Femur (tissue), 1 donor: Measurements from ENCODE around the gene CLCN7.

Source experiments
- DNase-seq: peaks from one replicate; pipeline ENCODE4 v3.0.0-alpha.2; 2017

The CLCN7 gene

DNA sequence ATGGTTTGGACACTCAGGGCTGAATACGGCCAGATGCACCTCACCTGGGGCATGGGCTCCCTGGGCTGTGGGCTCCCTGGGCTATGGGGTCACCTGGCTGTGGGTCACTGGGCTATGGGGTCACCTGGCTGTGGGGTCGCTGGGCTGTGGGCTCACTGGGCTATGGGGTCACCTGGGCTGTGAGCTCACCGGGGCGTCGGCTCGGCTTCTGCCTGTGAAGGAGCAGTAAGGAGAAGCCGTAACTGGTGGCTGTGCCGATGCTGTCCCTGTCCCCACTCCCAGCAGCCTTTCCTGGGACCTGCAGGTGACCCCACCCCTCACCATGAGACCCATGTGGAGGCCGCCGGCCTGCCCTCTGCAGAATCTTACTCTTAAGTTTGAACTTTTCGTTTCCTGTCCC, 45.8 kb downstream of the CLCN7 start:
- DNase-seq: no peak

DNA sequence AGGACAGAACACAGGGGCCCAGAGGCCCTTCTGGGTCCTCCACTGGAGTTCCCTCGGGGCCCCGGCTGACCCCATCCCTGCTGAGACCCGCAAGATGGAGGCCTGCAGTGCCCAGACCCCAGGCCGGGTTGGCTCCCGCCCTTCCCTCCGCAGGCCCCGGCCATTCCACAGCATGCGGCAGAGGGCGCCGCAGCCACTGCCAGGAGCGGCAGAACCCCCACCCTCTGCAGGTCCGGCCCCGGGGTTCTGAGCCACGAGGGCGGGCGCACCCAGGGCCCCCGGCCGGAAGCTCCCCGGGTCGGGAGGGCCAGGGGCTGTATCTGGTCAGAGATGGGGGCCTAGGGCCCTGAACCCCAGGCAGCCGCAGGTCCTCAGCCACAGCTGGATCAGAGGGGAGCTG, 46.3 kb downstream of the CLCN7 start:
- DNase-seq: peak; percentile 64

DNA sequence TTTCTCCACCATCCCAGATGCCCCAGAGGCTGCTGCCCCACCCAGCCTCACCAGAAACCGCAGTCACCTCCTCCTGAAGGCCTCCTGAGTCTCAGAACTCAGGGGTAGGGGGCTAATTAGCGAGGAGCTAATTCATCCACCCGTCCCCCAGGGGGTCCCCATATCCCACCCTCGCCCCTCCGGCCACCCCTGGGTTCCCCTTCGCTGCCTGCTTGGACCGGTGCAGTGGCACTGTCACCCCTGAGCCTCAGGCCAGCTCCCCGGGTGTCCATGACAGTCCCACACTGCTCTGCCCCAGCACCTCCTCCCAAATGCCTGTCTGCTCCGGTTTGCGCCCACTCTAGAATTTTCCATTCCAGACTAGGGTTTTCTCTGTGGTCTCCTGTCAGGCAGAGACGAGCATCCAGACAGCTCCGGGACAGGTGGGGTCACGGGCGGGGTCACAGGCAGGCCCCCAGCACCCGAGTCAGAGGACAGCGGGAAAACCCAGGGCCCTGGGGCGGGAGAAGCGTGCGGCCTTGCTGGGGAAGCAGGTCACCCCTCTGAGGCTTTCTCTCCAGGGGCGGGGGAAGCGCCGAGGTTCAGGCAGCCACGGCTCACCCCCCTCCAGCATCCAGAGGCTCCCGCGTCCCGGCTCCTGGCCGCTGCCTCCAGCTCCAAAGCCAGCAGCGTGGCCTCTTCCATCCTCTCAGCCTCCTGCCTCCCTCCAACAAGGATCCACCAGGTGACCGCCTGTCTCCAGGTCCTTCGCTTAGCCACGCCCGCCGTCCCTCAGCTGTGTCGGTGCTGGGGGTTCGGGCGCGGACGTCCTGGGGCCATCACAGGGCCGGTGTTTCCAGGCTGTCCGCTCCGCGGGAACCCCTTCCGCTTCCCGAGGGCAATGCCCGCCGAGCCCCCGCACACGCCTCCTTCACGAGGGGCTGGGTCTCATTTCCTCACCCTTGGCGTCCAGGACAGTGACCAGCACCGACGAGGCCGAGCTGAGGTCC, 47.1 kb downstream of the CLCN7 start:
- DNase-seq: no peak

DNA sequence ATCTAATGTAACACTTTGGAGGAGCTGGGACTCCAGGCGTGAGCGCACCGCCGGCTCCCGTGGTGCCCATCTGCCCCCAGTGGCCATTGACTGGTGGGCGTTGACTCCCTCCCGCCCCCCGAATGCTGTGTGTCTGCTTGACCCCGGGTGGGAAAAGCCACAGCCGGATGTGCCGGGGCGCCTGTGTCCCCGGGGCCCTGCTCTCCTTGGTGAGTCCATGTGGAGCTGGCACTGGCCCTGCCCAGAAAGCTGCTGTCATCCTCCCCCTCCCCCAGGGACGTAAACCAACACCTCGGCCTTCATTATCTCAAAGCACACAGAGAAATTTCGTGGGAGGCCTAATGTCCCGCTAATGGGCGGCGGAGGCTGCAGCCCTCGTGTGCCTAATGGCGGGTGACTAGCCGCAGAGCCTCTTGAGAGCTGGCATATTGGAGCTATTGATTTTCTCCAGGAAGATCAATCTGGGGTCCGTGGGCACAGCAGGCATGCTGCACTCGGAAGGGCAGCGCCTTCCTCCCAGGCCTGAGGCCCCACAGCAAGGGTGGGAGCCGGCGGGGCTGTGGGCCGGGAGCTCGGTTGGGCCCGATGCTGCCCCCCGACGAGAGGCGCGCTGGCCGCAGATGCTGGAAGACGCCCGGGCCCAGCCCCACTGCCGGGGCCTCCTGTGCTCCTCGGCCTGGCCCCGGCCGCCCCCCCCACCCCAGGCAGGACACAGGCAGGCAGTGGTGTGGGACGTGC, 47.9 kb downstream of the CLCN7 start:
- no peak for DNase-seq

DNA sequence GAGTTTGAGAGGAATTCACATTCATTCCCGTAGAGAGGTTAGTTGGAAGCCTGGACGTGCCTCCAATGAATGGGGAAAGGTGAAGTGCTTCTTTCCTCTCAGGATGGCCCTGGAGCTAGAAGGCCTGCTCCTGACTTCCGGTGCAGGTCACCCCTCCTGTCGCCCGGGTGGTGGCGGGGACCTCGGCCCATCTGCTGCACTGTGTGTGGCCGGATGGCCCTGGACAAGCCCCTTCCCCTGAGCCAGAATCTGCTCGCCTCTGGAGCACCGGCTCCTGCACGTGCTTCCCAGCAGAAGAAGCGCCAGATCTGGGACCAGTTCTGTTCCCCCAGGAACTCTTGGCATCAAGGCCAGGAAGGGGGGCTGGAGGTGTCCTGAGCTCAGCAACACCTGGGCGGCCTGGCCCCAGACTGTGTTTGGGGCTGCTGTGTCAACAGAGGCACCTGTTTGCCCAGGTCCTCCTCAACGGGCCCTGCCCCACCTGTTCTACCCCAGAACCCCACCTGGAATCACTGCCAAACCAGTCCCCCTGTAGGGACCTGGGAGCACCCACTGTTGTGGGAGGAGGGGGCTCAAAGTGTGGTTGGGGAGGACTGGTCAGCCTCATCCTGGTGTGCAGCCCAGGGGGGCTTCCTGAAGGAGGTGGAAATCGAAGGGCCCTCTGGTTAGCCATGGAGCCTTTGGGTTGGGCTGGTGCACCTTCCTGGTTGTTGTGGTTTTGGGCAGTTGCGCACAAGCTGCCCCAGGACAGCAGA, 49.0 kb downstream of the CLCN7 start:
- no peak for DNase-seq

DNA sequence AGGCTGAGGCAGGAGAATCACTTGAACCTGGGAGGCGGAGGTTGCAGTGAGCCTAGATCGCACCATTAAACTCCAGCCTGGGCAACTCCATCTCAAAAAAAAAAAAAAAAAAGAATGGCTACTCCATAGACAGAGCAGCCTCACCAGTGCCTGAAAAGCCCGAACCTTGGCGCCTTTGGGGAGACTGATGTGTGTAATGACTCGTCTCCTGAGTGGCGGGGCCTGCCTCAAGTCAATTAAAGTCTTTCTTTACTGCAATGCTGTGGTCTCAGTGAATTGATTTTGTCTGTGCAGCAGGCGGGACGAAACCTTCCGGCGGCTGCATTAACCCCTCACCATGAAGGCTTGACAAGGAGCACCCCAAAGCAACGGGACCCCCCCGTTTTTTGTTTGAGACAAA, 50.8 kb downstream of the CLCN7 start:
- DNase-seq: no peak

DNA sequence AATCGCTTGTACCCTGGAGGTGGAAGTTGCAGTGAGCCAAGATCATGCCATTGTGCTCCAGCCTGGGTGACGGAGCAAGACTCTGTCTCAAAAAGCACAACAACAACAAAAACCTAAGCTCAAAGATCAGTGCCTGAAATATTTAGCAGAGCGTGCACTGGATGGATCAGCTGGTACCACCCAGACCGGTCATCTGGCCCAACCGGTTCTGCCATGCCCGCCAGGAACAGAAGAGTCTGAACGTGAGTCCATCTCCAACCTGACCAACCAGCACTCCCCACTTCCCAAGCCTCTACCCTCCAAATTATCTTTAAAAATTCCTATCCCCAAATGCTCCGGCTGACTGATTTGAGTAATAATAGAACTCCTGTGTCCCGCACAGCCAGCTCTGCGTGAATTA, 52.8 kb downstream of the CLCN7 start:
- no peak for DNase-seq

DNA sequence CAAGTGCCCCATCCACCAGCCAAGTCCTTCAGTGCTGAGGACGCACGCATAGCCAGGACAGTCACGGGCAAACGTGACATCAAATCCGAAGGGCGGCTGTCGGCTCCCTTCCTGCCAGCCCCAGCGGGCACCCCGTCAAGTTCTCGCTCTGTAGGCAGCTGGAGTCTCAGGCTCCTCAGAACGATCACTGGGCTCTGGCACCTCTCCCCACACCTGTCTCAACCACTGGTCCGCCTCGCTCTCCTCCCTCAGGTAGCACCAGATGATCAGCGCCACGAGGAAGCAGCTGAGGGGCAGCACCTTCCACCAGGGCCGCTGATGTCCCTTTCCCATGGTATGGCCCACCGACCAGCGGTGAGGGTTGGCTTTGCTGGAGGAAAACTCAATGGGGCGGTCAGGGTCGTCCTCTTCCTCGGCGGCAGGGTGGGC, 54.7 kb downstream of the CLCN7 start:
- no peak for DNase-seq

DNA sequence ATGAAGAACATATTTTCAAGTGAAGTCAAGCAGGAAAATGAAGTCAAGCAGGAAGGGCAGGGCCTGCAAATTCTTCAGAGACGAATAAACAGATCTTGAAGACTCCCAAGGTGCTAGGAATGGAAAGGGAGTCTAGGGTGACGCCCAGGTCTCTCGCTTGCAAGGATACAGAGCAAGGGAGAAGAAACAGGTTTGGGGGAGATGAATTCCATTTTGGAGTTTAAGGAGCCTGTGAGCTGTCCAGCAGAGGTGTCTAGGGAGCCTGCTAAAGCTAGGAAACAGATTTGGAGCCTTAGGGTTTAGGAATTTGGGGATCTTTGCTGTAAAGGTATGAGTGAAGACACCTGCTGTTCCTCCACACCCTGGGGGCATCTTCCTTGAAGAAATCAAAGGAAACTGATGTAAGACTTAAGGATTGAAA, 58.3 kb downstream of the CLCN7 start:
- DNase-seq: no peak

DNA sequence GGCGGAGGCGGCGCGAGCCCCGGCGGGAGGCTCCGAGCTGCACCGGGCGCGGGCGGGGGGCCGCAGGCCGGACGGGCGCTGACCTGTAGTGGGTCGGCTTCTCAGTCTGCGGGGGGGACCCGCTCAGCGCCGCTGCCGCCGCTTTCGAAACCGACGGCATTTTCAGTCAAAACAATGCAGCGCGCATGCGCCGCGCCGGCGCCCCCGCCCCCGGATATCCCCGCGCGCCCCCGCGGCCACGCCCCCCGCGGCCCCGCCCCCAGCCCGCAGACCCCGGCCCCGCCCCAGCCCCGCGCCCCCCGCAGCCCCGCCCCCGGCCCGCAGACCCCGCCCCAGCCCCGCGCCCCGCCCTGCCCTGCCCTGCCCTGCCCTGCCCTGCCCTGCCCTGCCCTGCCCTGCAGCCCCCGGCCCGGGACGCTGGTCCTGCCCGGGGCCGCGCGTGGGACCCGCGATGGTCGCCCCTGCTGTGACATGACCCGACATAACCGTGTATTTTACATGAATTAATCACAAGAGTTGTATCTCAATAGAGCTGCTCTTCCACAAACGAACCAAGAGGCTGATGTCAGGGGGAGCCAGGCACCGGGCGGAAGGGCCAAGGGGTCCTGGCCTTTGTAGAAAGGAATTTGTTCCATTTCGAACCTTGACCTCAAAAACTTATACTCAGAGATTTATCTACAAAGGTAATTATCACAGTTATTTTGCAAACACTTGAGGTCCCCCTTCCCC, 60.1 kb downstream of the CLCN7 start, which contains the start of gene UNKL:
Gene UNKL, minus strand, starts transcription at position 173 of the 729 bp plus-strand sequence. Its CDS starts 13 bp downstream, at position 160.
- peak; percentile 86 for DNase-seq

DNA sequence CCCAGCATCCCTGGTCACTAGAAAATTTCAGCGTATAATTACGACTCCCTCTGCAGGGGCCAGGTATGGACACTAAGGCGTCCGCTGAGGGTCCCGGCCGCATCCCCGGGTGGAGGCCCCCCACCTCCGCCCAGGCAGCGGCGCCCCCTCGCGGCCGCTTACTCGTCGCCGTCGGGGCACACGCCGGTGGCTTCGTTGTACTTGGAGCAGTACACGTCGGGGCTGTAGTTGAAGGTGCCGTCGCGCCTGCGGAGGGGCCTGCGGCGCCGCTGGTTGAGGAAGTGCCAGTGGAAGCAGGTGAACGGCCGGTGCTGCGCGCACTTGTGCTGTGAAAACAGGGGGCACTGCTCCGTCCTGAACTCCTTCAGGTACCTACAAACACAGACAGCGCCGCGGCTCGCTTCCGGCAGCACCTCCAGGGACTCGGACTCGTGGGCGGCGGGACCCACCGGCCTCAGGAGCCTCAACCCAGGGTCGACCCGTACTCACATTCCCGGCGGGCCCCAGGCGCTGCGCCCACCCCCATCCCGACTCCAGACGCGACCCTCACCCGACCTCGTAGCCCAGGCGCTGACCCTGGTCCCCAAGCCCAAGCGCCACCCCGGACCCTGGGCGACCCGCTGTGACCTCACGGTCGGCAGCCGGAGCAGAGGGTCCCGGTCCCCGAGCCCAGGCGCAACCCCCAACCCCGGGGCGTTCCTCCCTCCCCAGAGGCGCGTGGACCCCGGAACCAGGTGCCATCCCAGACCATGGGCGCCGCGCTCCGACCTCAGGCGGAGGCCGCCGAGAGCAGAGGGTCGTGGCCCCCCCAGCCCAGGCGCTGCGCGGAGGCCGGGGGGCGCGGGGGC, 60.9 kb downstream of the CLCN7 start:
- peak; percentile 70 for DNase-seq

DNA sequence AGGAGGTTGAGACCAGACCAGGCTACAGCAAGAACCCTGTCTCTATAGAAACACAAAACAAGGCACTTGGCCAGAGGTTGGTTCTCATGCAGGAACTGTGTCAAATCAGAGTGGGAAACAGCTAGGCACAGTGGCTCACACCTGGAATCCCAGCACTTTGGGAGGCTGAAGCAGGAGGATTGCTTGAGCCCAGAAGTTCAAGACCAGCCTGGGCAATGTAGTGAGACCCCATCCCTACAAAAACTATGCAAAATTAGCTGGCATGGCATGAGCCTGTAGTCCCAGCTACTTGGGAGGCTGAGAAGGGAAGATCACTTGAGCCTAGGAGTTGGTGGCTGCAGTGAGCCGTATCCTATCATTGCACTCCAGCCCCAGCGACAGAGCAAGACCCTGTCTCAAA, 62.0 kb downstream of the CLCN7 start:
- DNase-seq: no peak

DNA sequence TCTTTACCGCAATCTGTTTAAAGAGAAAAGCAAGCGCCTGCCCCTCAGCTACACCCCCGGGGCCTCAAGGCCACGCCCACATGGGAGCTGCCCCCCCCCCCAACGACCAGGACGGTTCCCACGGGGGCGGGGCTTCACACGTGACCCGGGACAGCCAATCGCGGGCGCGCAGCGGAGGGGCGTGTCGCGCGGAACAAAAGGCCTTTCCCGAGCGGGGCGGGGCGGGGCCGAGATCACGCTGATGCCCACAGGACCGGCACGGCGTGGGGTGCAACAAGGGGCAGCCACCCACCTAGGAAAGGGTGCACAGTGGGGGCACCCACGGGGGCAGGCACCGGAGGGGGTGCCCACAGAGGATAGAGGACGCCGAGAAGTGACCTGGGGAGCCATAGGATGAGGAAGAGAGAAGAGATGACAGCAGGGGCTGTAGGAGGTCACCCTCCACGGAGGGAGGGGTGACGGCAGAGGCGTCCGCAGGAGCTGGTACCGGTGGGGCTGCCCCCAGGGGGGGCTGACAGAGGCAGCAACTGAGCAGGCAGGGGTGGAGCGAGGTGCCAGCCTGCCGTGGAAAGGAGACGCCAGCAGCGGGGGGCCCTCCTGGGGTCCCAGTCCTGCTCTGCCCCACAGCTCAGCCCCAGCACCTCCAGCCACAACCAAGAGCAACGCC, 66.5 kb downstream of the CLCN7 start:
- peak; percentile 95 for DNase-seq

DNA sequence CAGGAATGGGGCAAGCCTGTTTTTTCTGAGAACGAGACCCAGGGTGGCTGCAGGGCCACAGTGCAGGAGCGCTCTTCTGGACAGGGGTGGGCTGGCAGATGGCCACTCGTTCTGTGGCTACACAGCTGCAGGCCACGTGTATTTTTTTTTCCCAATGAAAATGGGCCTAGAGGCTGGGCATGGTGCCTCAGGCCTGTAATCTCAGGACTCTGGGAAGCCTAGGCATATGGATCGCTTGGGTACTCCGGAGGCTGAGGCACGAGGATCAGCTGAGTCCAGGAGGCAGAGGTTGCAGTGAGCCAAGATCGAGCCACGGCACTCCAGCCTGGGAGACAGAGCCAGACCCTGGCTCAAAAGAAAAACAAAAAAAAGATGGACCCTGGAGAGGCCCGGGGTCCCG, 67.1 kb downstream of the CLCN7 start:
- no peak for DNase-seq

DNA sequence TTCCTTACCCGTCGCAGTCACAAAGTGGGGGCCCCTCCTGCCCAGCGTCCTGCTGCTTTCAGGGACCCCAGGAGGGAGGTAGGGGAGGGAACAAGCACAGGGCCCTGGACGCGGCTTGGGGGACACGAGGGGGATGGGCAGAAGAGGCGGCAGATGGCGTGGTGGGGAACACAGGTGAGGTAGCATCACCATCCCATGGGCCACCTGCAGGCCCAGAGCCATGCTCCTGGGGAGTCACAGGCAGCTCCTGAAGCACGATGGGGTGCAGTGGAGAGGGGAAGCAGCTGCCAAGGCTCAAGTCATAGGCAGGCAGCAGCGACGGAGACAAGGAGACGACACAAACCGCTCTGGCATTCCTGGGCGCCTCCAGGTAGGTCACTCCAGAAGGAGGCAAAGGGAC, 71.1 kb downstream of the CLCN7 start:
- DNase-seq: no peak

DNA sequence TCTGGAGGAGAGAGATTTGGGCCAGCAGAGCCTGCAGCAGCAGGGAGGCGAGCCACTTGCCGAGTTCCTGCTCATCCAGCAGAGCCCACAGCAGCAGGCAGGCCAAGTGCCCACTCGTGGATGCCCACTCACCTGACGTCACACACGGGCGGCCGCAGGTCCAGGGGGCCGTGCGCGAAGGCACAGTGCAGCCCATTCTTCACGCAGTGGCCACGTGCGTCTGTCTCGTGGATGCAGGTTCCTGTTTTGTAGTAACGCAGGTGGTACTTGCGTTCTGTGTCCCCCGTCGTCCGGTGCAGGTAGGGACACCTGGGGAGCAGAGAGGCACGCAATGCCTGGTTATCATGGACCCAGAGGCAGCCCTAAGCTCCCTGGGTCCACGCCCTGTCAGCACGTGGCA, 71.8 kb downstream of the CLCN7 start:
- DNase-seq: no peak

DNA sequence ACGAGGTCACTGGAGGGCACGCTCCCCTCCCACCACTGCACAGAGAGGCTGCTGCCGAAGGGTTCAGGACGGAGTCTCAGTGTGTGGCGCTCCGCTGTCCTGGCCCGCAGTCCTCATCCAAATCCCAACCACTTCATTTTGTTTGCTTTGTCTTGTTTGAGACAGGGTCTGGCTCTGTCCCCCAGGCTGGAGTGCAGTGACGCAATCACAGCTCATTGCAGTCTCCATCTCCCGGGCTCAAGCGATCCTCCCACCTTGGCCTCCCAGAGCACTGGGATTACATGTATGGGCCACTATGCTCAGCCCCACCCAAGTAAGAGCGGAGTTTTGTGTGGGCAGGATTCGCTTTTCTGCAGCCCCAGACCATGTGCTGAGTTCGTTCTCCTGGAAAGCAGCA, 73.1 kb downstream of the CLCN7 start:
- DNase-seq: no peak

DNA sequence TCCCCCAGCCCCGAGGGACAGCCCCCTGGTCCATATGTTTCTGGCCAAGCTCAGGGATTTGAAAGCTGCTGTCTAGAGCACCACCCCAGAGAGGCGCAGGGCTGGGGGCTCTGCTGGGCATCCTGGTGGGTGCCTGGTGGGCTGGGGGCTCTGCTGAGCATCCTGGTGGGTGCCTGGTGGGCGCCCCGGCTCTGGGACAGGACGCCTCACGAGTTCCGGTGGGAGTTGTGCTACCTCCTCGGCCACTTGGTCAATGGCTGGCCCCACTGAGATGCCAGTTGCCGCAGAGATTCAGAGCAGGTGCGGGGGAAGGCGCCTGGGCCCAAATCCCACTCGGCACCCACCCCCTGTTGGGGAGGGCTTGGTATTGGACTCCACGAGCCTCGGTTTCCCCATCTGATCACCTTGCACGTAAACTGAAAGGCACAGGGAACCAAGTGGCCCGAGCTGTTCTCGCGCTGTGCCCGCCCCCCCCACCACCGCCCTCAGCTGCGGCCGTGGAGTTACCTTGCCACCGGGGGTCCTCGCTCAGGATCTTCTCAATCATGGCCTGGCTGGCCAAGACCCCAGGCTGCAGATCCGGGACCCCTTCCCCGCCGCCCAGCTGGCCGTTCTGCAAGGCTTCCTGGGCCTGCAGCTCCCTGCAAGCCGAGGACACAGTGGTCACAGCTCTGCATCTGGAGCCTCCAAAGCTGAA, 73.6 kb downstream of the CLCN7 start:
- DNase-seq: no peak

DNA sequence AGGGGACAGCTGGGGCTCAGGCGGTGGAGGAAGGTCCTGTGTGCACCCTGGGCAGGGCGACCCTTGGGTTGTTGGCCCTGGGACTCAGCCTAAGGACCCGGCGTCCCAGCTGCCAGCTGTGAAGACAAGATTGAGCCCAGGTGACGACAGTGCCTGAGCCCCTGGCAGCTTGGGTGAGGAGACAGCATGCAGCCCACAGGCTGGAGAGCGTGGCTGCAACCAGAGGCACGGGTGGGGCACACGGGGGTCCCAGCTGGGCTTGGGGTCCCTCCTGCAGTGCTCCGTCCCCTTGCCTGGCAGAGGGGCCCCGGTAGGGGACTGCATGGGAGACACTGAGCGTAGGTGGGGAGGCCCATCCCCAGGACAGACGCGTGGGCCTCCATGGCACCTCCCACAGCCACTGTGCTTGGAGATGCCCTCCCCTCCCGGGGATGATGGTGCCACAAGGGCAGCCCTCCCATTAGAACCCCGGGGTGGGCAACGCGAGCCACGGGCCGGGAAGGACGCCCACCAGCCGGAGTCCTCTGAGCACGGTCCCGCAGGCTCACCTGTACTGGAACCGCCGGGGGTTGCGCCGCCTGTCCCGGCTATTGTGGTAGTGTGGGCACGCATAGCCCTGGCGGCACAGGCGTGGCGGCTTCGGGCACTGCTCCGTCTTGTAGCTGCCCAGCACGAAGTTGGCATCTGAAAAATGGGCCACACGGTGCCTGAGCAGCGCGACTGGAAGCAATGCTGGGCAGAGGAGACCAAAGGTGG, 75.8 kb downstream of the CLCN7 start:
- DNase-seq: no peak
